Jurkat, Clone E6-1 (cell line): ENCODE data around the gene ARID1B.

Experiments used
- DNase-seq: peaks from one replicate; pipeline ENCODE4 v3.0.0-alpha.2; 2011; ENCODE audit warnings: low read depth, low spot score
- H3K4me3 ChIP-seq: 2 replicates; pipeline ENCODE4 v1.5.1; 2011; ENCODE audit warnings: mild to moderate bottlenecking, low read length, control low read depth, moderate library complexity

Gene ARID1B

DNA sequence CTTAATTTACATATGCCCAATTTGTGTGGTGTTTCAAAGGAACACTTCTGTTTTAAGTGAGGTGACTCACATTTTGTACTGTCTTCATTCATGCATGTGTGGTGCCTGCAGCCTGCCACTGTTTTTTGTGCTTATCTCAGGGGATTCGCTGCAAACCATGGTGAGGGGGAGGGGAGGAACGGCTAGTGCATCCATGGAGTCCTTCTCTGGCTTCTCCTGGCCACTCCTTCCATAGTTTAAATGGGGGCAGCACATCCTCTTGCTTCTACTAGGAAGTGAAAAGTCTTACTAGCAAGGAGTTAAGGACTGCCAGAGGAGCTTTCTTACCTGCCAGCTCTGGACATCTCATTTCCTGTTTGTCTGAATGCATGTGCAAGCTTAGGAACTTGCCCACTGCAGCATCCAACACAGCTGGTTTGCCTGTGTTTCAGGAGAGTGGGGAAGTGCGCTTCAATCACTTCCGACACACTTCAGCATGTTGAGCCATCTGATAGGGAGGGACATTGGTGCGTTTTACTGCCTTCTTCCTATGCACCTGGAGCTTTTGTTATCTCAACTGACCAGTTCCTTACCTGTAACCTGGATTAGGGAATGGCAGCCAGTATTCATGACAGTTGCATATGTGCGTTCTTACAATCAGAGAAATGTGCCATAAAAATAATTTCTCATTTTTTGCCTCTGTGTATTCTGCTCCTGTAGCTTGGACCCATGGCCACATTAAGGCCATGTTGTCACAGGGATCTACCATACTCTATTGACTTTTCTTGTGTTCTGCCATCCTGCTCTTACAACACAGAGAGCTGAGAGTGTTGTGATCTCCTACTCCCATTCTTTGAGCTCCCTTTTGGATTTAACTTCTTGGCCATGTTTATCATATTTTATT lies 211.3 kb downstream of the ARID1B start:
- DNase-seq = no peak
- no peak overlapping the region for H3K4me3 ChIP-seq

DNA sequence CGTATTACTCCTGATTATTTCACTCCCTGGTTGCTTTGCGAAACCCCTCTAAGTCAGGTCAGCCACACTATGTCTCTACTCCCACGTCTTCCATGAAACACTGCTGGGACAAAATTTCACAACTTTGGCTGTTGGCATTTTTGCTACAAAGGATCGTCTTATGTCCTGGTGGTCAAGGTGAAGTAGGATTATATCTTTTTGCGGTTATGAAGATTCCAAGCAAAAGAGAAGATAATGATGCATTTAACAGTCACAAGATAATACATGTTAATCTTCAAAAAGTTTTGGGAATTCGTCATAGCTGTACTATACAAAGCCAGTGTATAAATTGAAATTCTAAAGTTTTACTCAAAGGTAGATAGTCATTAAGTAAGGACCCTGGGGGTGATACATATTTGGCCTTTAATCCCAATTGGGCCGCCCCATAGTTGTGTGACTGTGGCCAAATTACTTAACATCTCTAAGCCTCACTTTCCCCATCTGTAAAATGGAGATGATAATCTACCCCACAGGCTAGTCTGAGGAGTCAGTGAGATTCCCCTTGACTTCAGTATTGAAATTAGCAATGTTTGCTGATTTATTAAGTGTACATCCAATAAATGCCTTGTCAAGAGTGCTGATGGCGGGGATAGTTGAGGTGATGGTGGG lies 212.1 kb downstream of the ARID1B start:
- no peak overlapping the region for H3K4me3 ChIP-seq
- no peak for DNase-seq

DNA sequence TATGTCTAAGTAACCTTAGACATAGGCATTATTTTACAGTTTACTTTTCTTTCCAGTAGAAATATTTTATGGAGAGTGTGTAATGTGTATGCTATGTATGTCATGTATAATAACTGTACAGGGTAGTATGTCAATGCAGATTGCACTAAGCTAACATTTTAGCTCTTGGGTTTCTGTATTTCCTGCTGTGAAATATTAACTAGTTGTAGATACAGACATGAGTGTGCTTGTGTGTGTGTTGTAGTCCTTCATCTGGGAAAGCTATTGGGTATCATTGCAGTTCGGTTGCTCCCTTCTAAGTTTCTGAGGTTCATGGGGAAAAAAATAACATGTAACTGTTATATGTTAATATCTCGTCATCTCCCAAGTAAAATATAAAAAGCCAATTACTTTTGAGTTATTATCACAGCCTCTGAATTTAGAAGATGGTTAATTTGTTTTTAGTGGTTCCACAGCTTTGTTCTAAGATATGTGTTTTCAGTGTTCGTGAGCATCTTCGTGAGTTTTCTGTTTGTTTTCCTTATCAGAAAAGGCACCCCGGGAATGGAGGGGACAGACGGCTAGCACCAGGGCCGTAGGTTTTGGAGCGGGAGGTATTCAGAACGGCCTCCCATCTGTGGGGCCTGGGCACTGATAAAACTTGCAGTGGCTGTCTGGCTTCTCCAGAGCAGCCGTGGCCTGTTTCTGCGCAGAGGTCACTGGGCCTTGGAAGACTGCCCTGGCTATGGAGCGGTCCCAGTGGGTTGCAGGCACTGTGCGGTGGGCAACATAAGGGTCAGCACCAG lies 215.0 kb downstream of the ARID1B start:
- DNase-seq = no peak
- H3K4me3 ChIP-seq = no peak overlapping the region

DNA sequence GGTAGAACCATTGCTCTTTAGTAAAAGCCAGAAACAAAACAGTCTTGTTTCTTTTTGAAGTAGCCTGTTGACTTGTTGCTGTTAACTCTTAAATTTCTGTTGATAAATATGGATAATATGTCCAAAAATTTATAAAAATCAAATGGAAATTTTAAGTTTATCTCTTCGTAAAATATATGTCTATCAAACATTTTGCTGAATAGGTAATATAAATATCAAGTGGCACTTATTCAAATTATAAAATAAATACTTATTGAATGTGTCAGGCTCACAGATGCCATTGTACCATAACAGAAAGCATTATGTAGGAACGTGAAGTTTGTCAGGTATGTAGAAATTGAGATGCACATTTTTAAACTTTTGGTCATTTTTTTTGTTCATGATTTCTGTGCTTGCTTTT lies 216.5 kb downstream of the ARID1B start:
- DNase-seq = no peak
- no peak overlapping the region for H3K4me3 ChIP-seq

DNA sequence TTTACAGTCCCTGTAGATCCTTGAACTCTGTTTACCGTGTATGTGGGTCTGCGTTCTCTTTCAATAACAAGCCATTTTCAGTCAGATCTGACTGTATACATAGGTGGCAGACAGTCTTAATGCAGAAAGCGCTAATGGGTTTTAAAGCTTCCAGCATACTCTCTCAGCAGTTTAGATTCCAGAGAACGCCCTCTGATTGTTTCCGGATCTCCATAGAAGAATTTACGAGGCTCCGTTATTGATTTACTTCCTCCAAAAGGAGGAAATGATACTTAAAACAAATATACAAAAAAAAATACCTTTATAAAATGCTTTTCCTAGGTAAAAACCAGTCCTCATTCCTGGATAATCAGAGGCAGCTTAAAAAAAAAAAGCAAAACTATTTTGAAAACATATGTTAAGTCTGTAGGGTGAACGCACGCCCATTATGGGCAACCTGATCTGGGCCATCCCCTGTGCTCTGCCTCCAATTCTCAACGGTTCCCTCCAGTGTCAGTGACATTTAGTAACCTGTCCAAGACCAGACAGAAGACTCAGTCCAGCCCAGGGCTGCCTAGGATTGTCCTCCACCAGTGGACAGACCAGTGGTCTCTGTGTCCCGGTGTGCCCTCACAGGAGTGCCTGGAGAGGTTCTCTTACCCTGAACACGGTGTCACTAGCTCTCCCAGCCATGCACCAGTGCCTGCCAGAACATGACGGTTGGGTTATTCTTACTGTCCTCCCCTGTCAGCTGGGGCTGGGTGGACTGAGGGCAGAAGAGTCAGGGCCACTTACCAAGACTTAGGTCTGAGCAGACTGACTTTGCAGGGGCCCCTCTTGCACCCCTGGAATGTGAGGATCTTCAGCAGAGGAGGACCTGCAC lies 217.3 kb downstream of the ARID1B start:
- H3K4me3 ChIP-seq = no peak overlapping the region
- DNase-seq = no peak

DNA sequence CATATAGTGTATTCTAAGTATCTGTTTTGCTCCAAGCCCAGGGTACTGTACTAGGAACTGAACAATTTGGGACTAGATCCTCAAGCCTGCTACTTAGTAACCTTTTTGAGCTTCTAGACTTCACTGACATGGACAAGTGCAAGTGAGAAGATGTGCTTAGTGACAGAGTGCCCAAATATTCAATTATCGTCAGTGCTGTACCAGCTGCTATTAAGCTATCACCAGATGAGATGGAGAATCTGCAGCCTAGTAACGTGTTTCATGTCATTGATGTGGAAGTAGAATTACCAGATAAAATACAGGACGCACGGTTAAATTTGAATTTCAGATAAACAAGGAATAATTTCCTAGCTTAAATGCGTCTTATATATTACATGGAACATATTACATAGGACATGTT lies 218.3 kb downstream of the ARID1B start:
- DNase-seq = no peak
- no peak overlapping the region for H3K4me3 ChIP-seq

DNA sequence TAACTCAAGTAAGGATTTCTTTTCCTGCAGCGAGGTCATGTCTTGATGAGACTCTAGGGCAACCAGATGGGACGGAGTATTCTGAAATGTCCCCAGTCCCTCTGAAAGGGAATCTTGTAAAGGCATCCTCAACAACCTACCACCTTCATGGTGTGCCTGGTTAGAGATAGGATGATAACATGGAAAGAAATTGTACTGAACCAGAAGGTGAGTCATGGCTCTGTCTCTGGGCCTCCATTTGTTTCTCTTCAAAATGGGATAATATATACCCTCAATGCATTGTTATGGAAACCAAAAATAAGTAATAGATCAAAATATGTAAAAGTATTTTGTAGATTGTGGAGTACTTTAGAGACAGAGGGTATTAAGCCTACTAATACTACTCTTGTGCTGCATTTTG lies 219.1 kb downstream of the ARID1B start:
- no peak overlapping the region for H3K4me3 ChIP-seq
- no peak for DNase-seq

DNA sequence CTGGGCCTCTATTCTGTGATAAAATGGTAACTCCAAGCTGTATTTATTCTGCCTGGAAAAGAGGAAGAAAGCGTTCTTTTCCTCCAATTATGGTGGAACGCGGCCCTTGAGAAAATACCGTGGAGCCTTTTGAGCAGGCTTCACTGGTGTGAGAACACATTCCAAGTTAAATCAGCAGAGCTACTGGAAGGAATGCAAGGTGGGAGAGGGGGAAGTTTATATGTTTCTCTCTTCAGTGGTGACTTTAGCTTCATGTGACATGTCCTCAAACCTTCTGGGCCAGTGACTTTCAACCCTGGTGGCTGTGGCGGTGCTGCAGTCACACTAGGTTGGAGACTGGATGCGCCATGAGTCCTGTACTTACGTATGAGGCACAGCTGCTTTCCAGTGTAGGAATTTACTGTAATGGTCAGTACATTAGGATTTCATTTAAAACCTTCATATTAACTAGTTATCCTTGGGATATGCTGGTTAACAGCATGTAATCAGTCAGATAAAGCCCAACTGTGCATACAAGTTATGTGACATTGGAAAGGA lies 221.7 kb downstream of the ARID1B start:
- DNase-seq = no peak

DNA sequence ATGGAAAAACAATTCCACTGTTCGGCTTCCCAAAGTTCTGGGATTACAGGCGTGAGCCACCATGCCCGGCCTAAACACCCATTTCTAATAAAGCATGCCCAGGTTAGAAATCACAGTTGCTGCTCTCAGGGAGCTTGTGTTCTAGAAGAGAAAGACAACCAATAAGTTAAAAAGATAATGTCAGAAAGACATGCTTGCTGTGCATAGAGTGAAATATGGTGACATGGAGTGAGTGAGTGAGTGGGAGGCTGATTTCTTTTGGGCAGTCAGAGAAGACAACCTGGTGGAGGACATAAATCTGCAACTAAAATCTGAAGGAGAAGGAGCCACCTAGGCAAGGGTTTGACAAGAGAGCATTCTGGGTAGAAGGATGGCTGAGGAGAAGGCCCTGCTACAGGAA lies 222.6 kb downstream of the ARID1B start:
- DNase-seq = no peak
- no peak overlapping the region for H3K4me3 ChIP-seq

More for the DNA sequence above, 221.7 kb downstream of the ARID1B start:
- no peak overlapping the region for H3K4me3 ChIP-seq

DNA sequence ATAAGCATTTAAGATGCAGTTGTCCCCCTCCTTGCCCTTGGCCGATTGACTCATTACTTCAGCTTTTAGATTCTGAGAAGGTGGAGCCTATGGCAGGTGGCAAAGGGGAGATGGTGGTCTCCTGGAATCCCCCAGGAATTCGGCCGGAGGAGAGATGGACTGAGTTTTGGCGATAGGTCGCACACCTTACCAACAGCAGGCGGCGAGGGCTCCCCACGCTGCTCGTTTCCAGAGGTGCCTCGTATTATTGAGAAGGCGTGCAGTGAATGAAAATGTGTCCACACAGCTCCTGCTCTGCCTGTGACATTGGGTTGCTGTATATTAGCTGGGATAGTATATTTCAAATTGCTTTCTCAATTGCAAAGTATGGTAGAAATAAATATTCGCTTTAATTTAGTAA lies 224.5 kb downstream of the ARID1B start:
- H3K4me3 ChIP-seq = no peak overlapping the region
- DNase-seq = no peak

DNA sequence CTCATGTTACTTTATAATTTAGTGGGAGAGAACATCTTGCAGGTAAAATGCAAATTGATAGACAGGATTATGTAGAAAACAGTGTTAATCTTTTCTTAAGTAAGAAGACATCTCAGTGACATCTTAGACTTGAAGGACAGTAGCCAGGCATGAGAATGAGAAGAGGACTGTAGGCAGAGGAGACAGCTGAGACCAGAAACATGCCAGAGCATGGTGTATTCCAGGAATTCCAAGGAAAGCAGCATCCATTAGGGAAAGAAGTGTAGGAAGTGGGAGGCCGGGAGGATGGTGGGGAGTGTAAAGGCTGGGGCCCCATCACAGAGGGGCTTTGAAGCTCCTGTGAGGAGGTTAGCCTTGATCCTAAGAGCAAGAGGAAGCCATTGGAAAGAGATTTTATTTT lies 225.6 kb downstream of the ARID1B start:
- no peak for DNase-seq
- H3K4me3 ChIP-seq = no peak overlapping the region

DNA sequence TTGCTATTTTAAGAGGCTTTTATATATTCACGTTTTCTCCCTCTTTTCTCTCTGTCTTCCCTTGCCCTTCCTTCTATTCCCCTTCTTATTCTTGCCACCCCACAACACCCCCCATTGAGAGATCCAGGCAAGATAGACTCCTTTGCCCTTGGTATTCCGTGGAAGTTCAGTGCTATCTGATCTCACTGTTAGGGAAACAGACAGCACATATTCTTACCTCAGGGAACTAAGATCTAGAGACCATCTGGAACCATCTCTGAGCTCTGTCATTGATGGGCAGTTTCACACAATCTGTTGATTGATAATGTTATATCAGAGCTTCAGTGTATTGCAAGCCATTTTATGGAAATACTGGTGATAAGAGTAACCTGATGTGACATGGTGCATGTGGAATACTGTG lies 228.8 kb downstream of the ARID1B start:
- no peak for DNase-seq
- no peak overlapping the region for H3K4me3 ChIP-seq

DNA sequence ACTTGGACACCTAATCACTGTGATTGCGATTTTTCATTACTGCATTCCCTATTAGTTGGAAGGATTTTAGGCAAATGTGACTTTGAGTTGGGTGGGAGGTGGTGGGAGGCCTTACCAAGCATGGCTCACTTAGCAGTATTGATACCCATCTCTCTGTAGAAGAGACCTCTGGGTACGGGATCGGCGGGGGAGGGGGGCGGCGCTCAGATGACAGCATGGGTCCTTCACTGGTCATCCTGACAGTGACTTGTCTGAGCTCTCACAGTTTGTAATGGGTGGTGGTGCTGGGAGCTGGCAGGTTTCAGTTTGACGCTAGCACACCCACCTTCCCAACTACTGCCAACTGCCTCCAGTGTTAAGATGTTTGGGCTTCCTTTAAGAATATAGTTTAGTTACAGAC lies 231.4 kb downstream of the ARID1B start:
- no peak for DNase-seq
- H3K4me3 ChIP-seq = no peak overlapping the region

DNA sequence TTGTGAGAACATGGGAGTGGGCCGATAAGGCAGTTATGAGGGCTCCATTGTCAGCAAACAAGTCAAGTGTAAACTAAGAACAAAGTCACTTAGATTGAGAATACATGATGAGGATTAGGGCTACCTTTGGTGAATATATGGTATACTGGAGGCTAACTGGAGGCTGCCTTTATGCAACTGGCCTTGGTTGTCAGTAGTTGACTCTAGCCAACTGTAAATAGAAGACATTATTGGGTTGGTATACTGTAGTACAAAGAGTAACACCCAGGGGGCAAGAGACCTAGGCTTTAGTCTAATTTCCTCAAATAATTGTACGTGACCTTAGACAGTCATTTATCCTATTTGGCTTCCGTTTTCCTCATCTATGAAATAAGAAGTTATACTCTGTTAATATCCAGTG lies 235.2 kb downstream of the ARID1B start:
- DNase-seq = no peak

DNA sequence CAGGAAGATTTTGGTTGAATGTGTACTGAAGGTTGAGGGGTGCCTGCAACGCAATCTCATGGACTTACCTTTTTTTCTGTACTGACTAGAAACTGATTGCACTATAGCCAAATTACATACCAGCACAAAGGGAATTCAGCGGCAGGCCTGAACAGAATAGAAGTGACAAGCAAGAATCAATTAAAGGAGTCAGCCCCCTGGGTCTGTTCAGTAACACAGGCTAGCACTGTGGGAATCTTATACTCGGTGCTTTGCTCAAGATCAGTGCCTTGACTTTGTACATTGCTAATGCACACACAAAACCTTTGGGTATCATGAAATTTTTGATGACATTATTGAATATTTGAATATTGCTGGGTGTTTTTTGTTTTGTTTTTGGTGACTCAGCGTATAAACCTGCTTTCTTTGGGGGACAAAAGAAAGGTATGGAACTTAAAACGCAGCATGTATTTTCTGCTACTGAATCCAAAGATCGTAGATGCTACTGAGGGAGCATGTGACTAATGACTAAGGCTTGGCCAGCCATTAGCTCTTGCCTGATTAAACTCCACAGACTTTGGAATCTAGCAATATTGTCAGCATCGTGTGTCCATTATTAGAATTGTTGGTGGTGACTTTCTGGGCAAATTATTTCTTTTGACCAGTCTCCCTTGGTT lies 236.6 kb downstream of the ARID1B start:
- DNase-seq = no peak
- no peak overlapping the region for H3K4me3 ChIP-seq

More for the DNA sequence above, 235.2 kb downstream of the ARID1B start:
- no peak overlapping the region for H3K4me3 ChIP-seq

DNA sequence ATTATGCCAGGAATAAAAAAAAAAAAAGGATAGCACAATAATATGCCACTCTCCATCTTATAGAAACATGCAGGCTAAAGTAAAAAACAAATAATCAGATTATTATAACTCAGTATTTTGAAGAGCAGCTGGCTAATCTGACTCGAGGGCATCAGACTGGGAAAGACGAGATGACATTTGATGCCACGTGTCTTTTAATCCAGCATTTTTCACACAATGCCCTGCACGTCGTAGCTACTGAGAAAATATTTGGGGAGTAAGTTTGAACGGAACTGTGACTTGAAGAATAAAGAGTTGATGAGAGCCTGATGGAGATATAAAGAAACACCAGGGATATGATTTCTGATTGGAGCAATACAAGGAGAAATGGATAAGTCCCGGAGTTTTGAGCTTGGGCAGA lies 237.7 kb downstream of the ARID1B start:
- no peak for DNase-seq
- no peak overlapping the region for H3K4me3 ChIP-seq

DNA sequence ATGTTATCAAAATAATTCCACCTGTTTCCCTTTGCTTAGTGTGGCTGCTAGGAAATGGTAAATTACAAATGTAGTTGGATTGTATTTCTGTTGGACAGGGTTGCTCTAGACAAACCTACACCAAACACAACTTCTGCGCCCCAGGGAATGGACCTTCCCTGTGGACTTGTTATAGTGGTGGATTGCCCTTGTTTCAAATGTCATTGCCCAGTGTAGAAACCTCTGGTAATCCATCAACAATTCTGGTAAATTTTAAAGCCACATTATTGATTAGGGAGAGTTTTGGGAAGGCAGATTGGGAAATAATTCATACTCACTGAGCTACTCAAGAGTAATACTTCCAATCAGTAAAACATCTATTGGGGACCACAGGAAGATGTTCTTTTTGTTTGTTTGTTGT lies 239.8 kb downstream of the ARID1B start:
- no peak overlapping the region for H3K4me3 ChIP-seq
- no peak for DNase-seq

DNA sequence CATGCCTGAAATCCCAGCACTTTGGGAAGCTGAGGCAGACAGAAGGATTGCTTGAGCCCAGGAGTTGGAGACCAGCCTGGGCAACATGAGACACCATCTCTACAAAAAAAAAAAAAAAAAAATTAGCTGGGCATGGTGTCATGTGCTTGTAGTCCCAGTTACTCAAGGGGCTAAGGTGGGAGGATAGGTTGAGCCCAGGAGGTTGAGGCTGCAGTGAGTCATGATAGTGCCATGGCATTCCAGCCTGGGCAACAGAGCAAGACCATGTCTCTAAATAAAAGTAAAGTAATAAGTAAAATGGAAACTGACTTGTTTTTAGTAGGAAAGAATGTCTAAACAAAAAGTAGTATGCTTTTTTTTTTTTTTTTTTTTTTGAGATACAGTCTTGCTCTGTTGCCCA lies 240.7 kb downstream of the ARID1B start:
- DNase-seq = no peak
- no peak overlapping the region for H3K4me3 ChIP-seq
